ENCODE measurements around the gene SH3BP5.
"Not testable (repeated sequence)": the region's sequence is repeated elsewhere in the genome, so short reads cannot be mapped to it uniquely, and the experiment has no call there.

Gene SH3BP5, protein sequence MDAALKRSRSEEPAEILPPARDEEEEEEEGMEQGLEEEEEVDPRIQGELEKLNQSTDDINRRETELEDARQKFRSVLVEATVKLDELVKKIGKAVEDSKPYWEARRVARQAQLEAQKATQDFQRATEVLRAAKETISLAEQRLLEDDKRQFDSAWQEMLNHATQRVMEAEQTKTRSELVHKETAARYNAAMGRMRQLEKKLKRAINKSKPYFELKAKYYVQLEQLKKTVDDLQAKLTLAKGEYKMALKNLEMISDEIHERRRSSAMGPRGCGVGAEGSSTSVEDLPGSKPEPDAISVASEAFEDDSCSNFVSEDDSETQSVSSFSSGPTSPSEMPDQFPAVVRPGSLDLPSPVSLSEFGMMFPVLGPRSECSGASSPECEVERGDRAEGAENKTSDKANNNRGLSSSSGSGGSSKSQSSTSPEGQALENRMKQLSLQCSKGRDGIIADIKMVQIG

GRCh38 chr3:15332405-15333098 is at the start of gene SH3BP5:
SH3BP5 (minus strand) TSS chr3:15332586; CDS start chr3:15332408, 178 bp downstream.
- DNase-seq (ENCODE audit: low spot score) = peak; percentile 73

DNA sequence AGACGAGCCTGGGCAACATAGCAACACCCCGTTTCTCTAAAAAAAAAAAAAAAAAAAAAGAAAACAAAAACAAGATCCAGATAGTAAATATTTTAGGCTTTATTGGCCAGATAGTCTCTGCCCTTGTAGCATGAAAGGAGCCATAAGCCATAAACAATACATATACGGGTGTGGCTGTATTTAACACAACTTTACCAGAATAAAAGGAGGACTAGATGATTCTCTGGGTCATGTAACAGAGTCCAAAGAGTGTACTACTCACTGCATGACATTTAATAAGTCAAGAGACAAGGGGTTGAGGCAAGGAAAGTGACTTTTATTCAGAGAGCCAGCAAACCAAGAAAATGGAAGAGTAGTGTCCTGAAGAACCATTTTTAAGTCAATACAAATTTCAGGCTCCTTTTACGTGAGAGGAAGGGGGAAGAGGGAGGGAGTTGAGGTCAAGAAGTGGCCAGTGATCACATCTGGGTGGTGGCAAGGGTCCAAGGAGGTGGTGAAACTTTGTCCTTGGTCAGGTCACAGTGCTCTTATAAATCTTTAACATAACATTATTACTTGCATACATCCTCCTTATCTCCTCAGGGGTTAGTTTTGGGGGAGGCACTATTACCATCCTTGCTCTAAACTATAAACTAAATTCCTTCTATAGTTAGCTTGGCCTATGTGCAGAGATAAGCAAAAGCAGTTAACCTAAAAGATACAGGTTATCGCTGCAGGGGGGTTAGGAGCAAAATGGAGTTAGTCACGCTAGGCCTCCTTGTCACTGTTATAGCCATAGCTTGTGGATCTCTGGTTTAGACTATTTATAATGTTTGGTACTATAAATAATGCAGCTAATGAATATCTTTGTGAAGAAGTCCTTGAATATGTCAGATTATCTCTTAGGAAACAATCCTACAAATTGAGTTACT is 48.8 kb upstream of the SH3BP5 start:
- no peak for DNase-seq (ENCODE audit: low spot score)

GRCh38 chr3:15377961-15378791 is 45.8 kb upstream of the SH3BP5 start:
- DNase-seq (ENCODE audit: low spot score) = peak; percentile 93

- DNase-seq (ENCODE audit: low spot score) = no peak
Measured at GRCh38 chr3:15375461-15376000, 43.1 kb upstream of the SH3BP5 start.

GRCh38 chr3:15372918-15373317 is 40.5 kb upstream of the SH3BP5 start:
- DNase-seq (ENCODE audit: low spot score) = no peak

DNA sequence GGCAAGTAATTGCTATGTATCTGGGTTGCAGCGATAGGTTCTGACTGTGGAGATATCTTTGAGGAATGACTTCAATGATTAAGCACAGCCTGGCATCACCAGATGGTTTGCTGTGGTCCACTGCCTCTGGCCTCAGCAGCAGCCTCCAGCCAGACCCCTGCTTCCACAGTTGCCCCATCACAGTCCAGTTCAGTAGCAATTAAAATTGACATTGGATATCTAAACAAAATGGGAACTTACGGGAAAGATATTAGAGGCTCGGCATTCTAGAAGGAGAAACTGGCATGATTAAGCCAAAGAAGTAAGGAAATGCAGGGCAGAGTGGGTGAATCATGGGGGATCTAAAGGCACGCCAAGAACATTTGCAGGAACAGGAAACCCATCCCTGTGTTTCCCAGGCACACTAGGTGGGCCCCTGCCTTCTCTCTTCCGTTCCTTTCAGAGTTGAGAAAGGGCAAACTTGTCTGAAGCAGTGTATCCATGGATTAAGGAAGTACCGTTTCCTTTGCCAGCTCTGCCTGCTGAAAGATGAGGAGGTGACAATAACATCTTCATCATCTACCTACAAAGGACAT is 36.3 kb upstream of the SH3BP5 start:
- DNase-seq (ENCODE audit: low spot score) = no peak

- no peak for DNase-seq (ENCODE audit: low spot score)
Measured at GRCh38 chr3:15367059-15367458, 34.7 kb upstream of the SH3BP5 start.

DNA sequence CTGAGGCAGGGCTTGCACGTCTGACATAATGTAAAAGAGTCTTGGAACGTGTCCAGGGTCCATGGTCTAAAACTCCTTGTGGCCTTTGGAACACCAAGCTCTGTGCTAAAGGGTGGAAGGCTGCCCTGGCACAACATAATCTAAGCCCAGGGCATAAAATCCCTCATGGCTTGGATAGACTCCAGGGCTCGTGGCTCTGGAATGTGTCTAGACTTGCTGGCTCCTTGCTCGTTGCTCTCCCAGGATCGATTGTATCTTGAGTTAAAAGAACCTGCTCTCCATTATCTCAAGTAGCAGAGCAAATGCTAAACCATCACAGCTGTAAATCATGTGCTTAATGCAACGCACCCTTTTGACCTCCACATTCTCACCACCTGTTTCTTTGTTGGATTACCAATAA is 31.7 kb upstream of the SH3BP5 start:
- DNase-seq (ENCODE audit: low spot score) = not testable (repeated sequence)

DNA sequence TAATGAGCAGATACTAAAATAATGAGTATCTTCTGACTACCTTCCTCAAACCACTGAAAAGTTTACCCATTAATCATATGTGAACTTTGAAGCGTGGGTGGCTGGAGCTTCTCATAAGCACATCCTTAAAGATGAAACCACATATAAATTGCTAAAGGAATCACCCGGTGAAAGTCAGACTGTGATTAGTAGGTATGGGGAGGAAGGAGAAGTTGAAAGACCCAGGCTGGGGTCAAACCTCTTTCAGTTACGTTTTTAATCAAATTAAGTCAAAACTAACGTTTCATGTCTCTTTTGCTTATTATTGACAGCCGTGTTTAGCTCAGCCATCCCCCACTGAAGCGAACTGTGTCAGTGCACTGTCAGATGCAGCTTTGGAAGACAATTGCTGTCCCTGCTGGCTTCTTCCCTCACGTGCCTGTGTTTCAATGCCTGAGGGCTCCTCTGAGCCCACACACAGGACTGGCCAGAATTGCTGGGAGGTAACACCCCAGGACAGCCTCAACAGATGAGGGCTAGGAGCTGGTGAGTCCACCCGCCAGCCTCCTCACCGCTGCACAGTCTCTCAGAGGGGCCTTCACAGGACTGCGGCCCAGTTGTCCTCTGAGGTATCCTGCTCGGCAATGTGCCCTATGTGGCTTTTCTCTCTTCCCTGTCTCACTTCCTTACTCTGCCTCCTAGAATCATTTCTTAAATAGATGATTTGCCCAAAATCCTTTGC is 29.3 kb upstream of the SH3BP5 start:
- peak; percentile 75 for DNase-seq (ENCODE audit: low spot score)

- DNase-seq (ENCODE audit: low spot score) = no peak
Measured at GRCh38 chr3:15360788-15361493, 28.6 kb upstream of the SH3BP5 start.

DNA sequence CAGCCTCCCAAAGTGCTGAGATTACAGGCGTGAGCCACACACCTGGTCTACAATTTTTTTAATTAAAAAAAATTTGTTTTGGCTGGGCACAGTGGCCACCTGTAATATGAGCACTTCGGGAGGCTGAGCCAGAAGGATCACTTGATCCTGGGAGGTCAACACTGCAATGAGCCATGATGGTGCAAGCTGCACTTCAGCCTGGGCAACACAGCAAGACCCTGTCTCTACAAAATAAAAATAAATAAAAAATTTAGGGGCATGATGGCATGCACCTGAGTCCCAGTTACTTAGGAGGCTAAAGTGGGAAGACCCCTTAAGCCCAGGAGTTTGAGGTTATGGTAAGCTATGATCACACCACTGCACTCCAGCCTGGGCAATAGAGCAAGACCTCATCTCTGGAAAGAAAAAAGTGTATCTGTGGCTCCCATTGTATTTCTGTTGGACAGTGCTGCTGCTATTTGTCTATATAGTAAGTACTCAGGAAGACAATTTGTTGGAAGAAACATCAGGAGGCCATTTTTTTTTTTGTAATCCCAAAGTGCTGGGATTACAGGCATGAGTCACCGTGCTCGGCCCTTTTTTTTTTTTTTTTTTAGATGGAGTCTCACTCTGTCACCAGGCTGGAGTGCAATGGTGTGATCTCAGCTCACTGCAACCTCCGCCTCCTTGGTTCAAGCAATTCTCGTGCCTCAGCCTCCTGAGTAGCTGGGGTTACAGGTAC is 27.5 kb upstream of the SH3BP5 start:
- no peak for DNase-seq (ENCODE audit: low spot score)

GRCh38 chr3:15356651-15357061 is 24.3 kb upstream of the SH3BP5 start:
- not testable (repeated sequence) for DNase-seq (ENCODE audit: low spot score)

DNA sequence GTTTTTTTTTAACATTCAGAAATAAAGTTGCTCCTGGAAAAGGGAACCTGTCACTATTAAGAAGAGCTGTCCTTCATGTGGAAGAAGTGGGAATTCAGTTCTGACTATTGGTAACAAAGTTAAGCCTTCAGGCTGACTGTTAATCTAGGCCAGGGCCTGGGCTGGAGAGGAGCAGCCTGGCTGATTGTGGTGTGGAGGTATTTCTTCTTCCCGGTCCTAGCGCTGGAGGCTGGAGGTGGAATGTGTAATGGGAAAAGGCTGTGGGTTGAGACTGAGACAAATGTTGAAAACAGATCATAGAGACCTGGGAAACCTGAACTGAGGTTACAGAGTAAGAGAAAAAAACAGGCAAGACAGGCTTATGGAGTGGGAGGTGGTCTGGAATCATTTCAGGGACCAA is 23.8 kb upstream of the SH3BP5 start:
- no peak for DNase-seq (ENCODE audit: low spot score)

- no peak for DNase-seq (ENCODE audit: low spot score)
Measured at GRCh38 chr3:15355086-15355485, 22.7 kb upstream of the SH3BP5 start.

GRCh38 chr3:15354485-15354884 is 22.1 kb upstream of the SH3BP5 start:
- no peak for DNase-seq (ENCODE audit: low spot score)

GRCh38 chr3:15350141-15350540 is 17.8 kb upstream of the SH3BP5 start:
- no peak for DNase-seq (ENCODE audit: low spot score)

GRCh38 chr3:15349438-15349837 is 17.1 kb upstream of the SH3BP5 start:
- DNase-seq (ENCODE audit: low spot score) = not testable (repeated sequence)

GRCh38 chr3:15348246-15348645 is 15.9 kb upstream of the SH3BP5 start:
- no peak for DNase-seq (ENCODE audit: low spot score)

DNA sequence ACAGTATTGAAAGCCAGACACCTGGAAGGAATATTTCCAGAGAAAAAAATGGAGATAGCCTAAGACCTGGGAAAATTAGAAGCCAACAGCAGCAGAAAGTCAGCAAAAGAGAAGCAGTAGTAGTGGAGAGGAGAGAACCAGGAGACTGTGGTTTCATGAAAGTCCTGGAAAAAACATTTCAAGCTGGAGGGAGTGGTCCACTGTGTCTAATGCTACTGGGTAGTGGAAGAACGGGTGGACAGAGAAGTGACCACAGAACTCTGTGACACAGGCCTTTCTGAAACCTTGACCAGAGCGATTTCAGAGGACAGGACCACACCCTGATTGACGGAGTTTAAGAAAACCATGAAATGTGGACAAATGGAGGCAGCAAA is 15.3 kb upstream of the SH3BP5 start:
- DNase-seq (ENCODE audit: low spot score) = no peak
